DMS 273 (cell line): ENCODE results near the gene TTF2.
"Not testable (repeated sequence)": the region's sequence is repeated elsewhere in the genome, so short reads cannot be mapped to it uniquely, and the experiment has no call there.

ENCODE experiments used
- DNase-seq: peaks from one replicate; lab custom pipeline; 2025; ENCODE audit not compliant: unreplicated experiment; lab: John Stamatoyannopoulos, UW

TTF2 gene

DNA sequence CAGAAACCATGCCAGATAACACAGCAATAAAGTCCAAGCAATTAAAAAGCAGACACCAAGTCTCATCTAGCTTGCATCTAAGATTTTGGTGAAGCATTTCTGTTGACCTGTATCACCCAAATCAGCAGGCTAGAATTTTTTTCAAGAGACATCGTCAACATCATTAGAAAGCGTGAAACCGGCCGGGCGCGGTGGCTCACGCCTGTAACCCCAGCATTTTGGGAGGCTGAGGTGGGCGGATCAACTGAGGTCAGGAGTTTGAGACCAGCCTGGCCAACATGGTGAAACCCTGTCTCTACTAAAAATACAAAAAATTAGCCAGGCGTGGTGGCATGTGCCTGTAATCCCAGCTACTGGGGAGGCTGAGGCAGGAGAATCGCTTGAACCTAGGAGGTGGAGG, 59.0 kb downstream of the TTF2 start:
- not testable (repeated sequence) for DNase-seq

DNA sequence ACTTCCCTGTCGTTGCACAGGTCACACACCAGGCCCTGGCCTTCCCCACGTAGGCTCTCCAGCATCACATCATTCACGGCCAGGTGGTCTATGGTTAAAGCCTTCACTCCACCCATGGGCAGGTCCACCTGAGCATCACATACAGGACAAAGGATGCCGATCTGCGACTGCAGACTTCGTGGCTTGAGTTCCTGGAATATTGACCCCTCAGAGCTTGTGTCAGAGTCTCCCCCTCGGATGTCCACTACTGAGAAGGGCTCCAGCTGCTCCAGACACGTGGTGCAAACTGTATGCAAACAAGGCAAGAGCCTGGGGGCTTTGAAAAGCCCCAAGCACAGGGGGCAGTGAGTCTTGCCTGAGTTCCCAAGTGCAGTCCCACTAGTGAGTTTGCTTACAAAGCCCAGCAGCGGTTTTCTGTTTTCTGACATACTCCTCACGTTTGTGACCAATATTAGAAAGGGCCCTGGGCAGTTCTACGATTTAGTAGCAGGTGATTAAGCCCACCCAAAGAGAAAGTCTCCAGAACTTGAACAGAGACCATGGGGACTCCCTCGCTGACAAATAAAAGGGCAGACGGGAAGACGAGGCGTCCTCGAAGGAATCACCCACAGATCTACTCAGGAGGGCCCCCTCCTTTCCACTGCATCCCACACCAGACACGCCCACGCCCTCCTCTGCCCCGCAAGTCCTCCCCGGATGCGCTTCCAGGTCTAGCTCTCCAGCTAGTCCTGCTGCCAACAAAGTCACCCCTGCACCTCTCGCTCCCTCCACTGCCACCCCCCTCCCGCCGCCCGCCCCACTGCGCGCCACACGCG, 60.9 kb downstream of the TTF2 start:
- peak; percentile 80 for DNase-seq

DNA sequence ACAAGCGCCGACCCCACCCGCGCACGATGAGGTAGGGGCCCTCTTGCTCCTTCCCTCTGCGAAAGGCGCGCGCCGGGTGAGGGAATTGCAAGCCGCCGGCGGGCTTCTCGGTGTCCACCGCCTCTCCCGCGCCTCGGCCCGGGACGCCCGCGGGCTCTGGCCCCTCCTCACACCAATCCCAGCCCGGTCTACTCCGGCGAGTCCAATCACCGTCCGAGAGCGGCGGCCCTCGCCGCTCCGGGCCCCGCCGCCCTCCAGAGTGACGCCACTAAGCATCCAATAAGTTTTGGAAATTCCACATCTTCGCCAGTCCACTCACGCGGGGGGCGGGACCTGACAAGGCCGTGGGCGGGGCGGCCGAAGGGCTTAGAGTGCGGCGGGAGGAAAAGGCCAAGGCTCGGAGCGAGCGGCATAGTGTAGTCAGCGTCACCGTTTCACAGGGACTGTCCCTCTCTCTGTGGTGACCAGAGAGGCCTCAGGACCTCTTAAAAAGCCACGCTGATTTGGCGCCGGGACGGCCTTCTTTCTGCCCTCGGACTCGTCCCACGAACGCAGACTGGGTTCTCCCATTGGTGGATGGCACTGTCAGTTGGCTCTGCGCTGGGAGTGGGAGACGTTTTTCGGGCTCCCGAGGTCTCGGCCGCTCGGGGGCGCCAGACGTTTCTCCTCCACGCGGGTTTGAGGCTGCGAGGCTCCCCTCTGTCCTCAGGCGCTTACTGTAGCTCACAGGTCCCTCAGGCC, 61.6 kb downstream of the TTF2 start, which contains the start of gene TRIM45:
TRIM45 (minus strand) TSS at position 161 of the 741 bp plus-strand sequence. CDS start 548 bp downstream, outside the sequence.
- peak; percentile 98 for DNase-seq

DNA sequence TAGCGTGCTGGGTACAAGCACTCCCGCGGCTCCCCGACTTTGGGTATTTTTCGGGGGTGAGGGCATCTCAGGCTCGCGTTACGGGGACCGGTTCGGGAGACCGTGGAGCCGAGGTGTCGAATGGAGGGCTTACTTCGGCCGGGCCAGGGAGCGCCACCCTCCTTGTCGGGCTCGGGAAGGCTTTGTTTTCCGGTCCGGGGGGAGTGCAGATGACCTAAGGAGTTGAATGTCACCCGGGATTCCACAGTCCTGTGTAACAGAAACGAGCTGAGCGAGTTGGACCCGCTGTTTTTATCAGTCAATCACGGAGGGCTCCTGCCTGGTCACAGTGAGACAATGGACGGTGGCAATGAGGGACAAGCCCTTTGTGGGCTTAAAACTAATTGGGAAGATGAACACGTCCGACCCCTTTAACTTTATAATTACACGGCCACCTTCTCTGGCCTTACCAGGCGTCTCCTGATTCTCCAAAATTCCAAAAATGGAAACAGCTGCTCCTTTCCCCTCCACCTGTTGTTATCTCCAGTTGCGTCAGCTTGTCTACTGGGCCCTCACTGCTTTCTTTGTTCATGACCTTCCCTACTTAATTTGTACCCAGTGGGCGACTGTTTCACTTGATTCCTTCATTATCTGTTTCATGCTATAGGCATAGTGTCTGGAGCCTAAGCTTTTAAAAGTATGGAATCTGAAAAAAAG, 62.4 kb downstream of the TTF2 start:
- no peak for DNase-seq

- no peak for DNase-seq
These were observed 63.1 kb downstream of the TTF2 start for GRCh38 chr1:117123274-117123673.

DNA sequence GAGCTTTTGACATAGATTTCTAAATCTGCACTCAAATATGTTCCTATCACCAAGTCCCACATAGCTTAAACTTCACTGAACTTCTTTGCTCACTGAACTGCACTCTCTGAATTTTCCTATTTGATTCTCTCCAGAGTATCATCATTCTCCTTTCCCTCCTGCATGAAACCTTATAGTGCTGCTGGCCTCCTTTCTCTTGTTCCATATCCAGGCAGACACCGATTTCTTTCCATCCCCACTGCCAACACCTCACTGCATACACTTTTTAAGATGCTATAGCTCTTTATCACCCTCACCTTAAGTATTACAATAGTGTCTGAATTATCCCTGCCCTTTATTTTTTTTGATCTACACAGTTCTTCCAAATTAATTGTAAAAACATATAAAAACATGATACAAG, 64.5 kb downstream of the TTF2 start:
- DNase-seq = no peak

DNA sequence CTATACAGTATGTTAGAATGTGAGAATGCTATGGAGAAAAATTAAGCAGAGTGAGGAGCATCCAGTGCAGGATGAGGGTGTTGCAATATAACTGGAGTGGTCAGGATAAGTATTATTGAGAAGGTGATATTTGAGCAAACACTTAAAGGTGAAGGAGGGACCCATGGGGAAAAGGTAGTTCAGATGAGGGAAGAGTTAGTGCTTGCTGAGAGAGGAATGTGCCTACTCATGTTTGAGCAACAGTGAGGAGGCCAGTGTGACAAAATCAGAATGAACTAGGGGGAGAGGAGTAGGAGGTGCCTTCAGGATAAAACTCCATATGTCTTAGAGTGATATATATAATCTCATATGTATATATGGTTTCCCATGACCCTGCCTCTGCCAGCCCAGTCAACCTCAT, 67.7 kb downstream of the TTF2 start:
- DNase-seq = no peak

DNA sequence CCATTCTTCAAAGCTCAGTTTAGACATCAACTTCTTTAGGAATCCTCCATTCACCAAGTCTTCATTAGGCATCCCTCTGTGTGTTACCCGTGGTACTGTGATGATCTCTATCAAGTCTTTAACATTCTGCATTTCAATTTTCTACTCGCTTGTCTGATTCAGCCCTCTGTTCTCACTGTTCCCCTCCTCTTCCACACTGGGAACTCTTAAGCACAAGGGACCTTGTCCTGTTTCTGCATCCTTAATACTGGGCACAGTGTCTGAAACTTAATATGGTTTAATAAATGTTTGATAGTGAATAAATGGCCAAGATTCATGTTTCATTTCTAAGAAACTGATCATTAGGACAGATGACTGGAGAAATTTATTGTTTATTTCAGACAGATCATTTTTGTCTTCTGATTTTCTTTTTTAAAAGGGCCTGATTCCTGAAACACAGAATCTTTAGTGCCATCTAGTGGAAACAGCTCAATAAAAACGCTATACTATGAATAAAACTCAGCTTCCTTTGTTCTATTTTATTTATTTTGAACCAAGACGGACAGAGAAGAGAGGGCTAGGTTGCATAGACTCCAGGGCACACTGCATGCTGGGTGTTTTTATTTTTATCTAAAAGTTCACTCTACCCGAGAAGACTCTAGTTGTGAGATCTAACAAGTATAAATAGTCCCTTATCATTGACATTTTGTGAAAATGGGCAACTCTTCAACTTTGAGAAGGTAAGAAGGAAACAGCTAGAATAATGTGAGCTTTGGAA, 68.4 kb downstream of the TTF2 start:
- peak; percentile 68 for DNase-seq

DNA sequence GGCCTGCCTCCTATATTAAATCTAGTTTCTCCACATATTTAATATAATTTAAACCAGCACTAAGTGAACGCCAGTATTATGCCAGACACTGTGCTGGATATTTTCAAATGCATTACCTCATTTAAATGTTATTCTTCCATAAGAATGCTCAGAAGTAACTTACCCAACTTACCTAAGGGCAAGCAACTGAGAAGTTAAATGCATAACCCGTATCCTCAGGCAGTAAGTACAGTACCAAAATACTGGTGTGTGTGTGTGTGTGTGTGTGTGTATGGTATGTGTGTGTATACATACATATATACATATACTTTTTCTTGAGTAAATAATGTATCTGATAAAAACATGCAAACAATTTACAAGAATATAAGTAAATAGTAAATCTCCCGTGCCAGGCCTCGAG, 70.4 kb downstream of the TTF2 start:
- no peak for DNase-seq

DNA sequence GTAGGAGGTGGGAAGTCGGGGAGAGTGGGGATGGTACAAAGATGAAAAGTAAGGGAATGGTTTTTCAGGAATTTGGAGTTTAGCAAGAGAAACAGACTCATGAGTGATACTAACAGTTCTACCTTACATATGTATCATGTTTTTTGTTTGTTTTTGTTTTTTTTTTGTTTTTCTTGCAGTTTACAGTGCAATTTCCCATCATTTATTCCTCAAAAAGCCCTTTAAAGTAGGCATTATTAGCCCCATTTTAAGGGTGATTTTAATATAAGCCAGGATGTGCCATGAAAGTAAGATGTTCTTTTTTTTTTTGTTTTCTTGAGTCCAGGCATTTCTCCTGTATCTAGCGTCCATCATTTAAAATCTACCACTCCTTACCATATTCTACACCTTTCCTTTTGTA, 75.2 kb downstream of the TTF2 start:
- no peak for DNase-seq

DNA sequence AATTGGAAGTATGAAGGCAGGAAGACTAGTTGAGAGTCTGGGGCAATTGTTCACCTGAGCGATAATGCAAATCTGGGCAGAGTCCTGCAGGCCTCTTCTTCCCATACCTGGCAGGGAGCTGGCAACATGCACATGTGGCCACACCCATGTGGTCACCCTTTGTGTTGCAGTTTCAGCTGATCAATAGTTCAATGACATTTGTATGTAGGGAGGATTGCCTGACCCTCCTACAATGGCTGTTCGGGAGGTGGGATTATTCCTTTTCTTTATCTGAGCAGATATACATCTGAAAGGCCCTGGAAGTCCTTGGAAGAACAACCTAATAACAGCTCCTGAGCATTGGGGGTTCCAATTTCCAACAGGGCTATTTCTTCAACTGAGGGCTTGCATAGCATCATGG, 76.6 kb downstream of the TTF2 start:
- DNase-seq = no peak

- DNase-seq = no peak
These were observed 77.2 kb downstream of the TTF2 start for GRCh38 chr1:117137281-117137855.

DNA sequence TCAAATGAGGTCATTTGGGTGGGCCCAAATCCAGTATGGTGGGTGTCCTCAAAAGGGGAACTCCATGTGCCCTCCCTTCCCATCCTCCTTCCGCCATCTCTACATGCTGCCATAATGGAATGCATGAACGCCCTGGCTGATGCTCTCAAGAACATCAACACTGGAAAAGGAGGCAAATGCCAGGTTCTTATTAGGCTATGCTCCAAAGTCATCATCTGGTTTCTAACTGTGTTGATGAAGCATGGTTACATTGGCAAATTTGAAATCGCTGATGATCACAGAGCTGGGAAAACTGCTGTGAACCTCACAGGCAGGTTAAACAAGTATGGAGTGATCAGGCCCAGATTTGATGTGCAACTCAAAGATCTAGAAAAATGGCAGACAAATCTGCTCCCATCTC, 78.0 kb downstream of the TTF2 start:
- no peak for DNase-seq

DNA sequence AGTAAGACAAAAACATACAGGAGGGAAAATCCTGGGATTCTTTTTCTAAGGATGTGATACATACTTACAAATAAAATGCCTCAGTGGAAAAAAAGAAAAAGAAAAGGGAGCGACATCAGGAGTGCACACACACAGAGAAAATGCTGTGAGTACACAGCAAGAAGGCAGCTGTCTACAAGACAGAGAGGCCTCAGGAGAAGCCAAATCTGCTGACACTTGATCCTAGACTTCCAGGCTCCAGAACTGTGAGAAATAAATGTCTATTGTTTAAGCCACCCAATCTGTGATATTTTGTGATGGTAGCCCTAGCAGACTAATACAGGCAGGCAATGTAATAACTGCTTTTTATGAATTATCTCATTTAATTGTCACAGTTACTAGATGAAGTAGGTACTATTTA, 78.4 kb downstream of the TTF2 start:
- DNase-seq = no peak

GRCh38 chr1:117142200-117142599, 82.1 kb downstream of the TTF2 start:
- no peak for DNase-seq

GRCh38 chr1:117143172-117143571, 83.0 kb downstream of the TTF2 start:
- DNase-seq = no peak

- no peak for DNase-seq
These were observed 83.7 kb downstream of the TTF2 start for GRCh38 chr1:117143871-117144270.

- no peak for DNase-seq
These were observed 85.9 kb downstream of the TTF2 start for GRCh38 chr1:117146072-117146471.

- peak; percentile 84 for DNase-seq
These were observed 86.6 kb downstream of the TTF2 start for GRCh38 chr1:117146575-117147340.

- DNase-seq = no peak
These were observed 87.3 kb downstream of the TTF2 start for GRCh38 chr1:117147341-117147831.
